WTC11 (cell line): ENCODE measurements around the gene CHN1. TPM values are rescaled to one million over a fixed set of nuclear protein-coding genes. Genes with fewer than 3 reads are reported as not detected.

ENCODE experiments used
- ELF4 ChIP-seq: sonication (generic); formaldehyde crosslinking; IDR thresholded peaks from 2 replicates; pipeline ENCODE4 v1.8.1; 2022; ENCODE audit warnings: low read depth, mild to moderate bottlenecking, moderate library complexity, missing genetic modification reagents
- EMX1 ChIP-seq: fragments of 250-450 bp; sonication (Bioruptor Pico); IDR thresholded peaks from 2 replicates; pipeline ENCODE4 v1.8.0; 2021; ENCODE audit warnings: mild to moderate bottlenecking
- FOXP1 ChIP-seq: sonication (generic); formaldehyde crosslinking; IDR thresholded peaks from 2 replicates; pipeline ENCODE4 v1.8.0; 2022; ENCODE audit warnings: missing genetic modification reagents, mild to moderate bottlenecking, moderate library complexity, borderline replicate concordance
- GABPB1 ChIP-seq: sonication (generic); formaldehyde crosslinking; IDR thresholded peaks from 2 replicates; pipeline ENCODE4 v1.8.1; 2023; ENCODE audit warnings: mild to moderate bottlenecking, missing genetic modification reagents
- GRHL2 ChIP-seq: fragments of 250-450 bp; sonication (Bioruptor Pico); IDR thresholded peaks from 2 replicates; pipeline ENCODE4 v1.8.0; 2022; ENCODE audit warnings: mild to moderate bottlenecking, moderate library complexity; ENCODE audit not compliant: insufficient replicate concordance, severe bottlenecking
- GTF2I ChIP-seq: fragments of 250-450 bp; sonication (Bioruptor Pico); conservative IDR thresholded peaks from 2 replicates; pipeline ENCODE4 v1.4.0; 2021; ENCODE audit warnings: mild to moderate bottlenecking
- MXD4 ChIP-seq: fragments of 250-450 bp; sonication (Bioruptor Pico); IDR thresholded peaks from 2 replicates; pipeline ENCODE4 v1.8.0; 2021; ENCODE audit warnings: mild to moderate bottlenecking, moderate library complexity, borderline replicate concordance
- NFE2L1 ChIP-seq: sonication (generic); formaldehyde crosslinking; IDR thresholded peaks from 2 replicates; pipeline ENCODE4 v1.8.1; 2023; ENCODE audit warnings: missing genetic modification reagents
- NFYB ChIP-seq: sonication (generic); formaldehyde crosslinking; conservative IDR thresholded peaks from 2 replicates; pipeline ENCODE4 v1.8.0; 2022; ENCODE audit warnings: low read depth, missing genetic modification reagents
- ZNF121 ChIP-seq: sonication (generic); formaldehyde crosslinking; IDR thresholded peaks from 2 replicates; pipeline ENCODE4 v1.8.0; 2023; ENCODE audit warnings: missing genetic modification reagents
- total RNA-seq: library from RNA; stranded (reverse); gene quantifications from 3 replicates; pipeline ENCODE4 v1.2.3, GENCODE V29; 2021
- TF ChIP-seq, protein P1 (sequence below): sonication (generic); formaldehyde crosslinking; IDR thresholded peaks from 2 replicates; pipeline ENCODE4 v1.8.1; 2023; ENCODE audit warnings: mild to moderate bottlenecking, missing genetic modification reagents, borderline replicate concordance
- TF ChIP-seq, protein P2 (sequence below): sonication (generic); formaldehyde crosslinking; IDR thresholded peaks from 2 replicates; pipeline ENCODE4 v1.8.1; 2023; ENCODE audit warnings: mild to moderate bottlenecking, missing genetic modification reagents
- TF ChIP-seq, protein P3 (sequence below): fragments of 250-450 bp; sonication (Bioruptor Pico); conservative IDR thresholded peaks from 2 replicates; pipeline ENCODE4 v1.9.0; 2021; ENCODE audit warnings: mild to moderate bottlenecking
- TF ChIP-seq, protein P4 (sequence below): fragments of 250-450 bp; sonication (Bioruptor Pico); IDR thresholded peaks from 2 replicates; pipeline ENCODE4 v1.9.0; 2021; ENCODE audit warnings: mild to moderate bottlenecking, borderline replicate concordance
- TF ChIP-seq, protein P5 (sequence below): sonication (generic); formaldehyde crosslinking; IDR thresholded peaks from 2 replicates; pipeline ENCODE4 v1.8.1; 2022; ENCODE audit warnings: missing genetic modification reagents, borderline replicate concordance
- TF ChIP-seq, protein P6 (sequence below): sonication (generic); formaldehyde crosslinking; IDR thresholded peaks from 2 replicates; pipeline ENCODE4 v1.8.1; 2023; ENCODE audit warnings: mild to moderate bottlenecking, missing genetic modification reagents
- TF ChIP-seq, protein P7 (sequence below): sonication (generic); formaldehyde crosslinking; IDR thresholded peaks from 2 replicates; pipeline ENCODE4 v1.8.0; 2023; ENCODE audit warnings: missing genetic modification reagents, mild to moderate bottlenecking, borderline replicate concordance

The CHN1 gene
- total RNA-seq, 1 experiment from 2014 or later, result 30.0 TPM

DNA sequence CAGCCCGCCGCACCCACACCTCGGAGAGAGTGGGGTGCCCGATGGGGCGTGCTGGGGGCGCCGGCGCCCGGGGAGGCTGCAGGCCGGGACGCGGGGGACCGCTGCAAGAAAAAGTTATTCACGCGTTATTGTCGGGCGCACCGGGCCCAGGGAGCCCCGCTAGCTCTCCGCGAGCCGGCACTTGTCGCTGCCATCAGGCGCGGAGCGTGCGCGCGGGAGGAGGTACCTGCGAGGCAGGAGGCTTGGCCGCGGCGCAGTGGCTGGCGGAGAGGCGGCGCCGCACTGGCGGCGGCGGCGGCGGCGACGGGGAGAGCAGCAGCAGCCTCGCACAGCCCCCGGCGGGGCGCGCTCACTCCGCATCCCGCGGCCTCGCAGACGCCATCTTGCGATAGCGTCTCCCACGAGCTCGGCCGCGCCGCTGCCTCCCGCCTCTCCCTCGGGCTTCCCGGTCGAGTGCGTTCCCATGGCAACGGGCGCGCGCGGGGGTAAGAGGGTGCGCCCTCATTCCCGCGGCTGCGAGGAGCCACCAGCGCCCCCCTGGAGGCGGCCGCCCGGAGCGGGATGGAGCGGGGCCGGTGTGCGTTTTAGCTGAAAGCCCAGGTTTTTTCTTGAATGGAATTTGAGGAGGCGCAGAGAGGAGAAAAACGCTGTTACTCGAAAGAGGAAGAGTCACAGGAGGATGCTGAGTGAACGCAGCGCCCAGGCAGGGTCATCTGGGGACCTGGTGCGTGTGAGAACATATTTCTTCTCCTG is at the start of gene CHN1 (continued):
- TF ChIP-seq, protein P1, sequence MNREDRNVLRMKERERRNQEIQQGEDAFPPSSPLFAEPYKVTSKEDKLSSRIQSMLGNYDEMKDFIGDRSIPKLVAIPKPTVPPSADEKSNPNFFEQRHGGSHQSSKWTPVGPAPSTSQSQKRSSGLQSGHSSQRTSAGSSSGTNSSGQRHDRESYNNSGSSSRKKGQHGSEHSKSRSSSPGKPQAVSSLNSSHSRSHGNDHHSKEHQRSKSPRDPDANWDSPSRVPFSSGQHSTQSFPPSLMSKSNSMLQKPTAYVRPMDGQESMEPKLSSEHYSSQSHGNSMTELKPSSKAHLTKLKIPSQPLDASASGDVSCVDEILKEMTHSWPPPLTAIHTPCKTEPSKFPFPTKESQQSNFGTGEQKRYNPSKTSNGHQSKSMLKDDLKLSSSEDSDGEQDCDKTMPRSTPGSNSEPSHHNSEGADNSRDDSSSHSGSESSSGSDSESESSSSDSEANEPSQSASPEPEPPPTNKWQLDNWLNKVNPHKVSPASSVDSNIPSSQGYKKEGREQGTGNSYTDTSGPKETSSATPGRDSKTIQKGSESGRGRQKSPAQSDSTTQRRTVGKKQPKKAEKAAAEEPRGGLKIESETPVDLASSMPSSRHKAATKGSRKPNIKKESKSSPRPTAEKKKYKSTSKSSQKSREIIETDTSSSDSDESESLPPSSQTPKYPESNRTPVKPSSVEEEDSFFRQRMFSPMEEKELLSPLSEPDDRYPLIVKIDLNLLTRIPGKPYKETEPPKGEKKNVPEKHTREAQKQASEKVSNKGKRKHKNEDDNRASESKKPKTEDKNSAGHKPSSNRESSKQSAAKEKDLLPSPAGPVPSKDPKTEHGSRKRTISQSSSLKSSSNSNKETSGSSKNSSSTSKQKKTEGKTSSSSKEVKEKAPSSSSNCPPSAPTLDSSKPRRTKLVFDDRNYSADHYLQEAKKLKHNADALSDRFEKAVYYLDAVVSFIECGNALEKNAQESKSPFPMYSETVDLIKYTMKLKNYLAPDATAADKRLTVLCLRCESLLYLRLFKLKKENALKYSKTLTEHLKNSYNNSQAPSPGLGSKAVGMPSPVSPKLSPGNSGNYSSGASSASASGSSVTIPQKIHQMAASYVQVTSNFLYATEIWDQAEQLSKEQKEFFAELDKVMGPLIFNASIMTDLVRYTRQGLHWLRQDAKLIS (CRISPR knock-in tag), result no peak
- TF ChIP-seq NFE2L1 (no peak), MXD4 (no peak), GTF2I (no peak), GRHL2 (CRISPR knock-in tag) (no peak), ELF4 (peak; percentile 42; the same call in 1 of the 2 replicates), GABPB1 (CRISPR knock-in tag) (no peak; the same call in 1 of the 2 replicates), ZNF121 (CRISPR knock-in tag) (peak; percentile 42; the same call in 1 of the 2 replicates), NFYB (CRISPR knock-in tag) (no peak), EMX1 (CRISPR knock-in tag) (no peak), FOXP1 (CRISPR knock-in tag) (peak; percentile 90)
- TF ChIP-seq, protein P2, sequence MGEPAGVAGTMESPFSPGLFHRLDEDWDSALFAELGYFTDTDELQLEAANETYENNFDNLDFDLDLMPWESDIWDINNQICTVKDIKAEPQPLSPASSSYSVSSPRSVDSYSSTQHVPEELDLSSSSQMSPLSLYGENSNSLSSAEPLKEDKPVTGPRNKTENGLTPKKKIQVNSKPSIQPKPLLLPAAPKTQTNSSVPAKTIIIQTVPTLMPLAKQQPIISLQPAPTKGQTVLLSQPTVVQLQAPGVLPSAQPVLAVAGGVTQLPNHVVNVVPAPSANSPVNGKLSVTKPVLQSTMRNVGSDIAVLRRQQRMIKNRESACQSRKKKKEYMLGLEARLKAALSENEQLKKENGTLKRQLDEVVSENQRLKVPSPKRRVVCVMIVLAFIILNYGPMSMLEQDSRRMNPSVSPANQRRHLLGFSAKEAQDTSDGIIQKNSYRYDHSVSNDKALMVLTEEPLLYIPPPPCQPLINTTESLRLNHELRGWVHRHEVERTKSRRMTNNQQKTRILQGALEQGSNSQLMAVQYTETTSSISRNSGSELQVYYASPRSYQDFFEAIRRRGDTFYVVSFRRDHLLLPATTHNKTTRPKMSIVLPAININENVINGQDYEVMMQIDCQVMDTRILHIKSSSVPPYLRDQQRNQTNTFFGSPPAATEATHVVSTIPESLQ (CRISPR knock-in tag), result no peak
- TF ChIP-seq, protein P3, sequence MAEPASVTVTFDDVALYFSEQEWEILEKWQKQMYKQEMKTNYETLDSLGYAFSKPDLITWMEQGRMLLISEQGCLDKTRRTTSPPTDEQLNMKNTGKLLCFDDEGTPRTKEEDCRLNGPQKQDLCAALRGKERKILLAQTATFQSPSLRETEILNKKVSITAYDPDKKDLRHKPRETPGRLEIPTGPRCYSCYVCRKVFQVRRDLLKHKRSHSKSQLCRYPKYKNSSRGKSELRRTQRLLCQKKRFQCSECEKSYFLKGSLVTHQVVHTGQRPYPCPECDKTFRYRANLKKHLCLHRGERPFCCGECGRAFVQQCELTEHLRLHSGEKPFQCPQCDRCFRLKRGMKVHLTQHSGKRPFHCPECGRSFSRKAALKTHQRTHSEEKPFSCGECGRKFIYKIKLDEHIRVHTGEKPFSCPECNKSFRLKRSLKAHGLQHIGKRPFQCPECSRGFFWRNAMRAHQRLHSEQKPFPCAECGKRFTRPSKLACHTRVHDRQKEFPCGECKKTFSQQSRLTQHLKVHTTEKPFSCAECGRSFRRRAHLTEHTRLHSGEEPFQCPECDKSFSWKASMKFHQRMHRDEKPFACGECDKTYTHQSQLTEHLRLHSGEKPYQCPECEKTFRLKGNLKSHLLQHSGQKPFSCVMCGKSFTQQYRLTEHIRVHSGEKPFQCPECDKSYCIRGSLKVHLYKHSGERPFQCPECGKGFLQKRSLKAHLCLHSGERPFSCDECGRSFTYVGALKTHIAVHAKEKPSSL (CRISPR knock-in tag), result no peak
- TF ChIP-seq, protein P4, sequence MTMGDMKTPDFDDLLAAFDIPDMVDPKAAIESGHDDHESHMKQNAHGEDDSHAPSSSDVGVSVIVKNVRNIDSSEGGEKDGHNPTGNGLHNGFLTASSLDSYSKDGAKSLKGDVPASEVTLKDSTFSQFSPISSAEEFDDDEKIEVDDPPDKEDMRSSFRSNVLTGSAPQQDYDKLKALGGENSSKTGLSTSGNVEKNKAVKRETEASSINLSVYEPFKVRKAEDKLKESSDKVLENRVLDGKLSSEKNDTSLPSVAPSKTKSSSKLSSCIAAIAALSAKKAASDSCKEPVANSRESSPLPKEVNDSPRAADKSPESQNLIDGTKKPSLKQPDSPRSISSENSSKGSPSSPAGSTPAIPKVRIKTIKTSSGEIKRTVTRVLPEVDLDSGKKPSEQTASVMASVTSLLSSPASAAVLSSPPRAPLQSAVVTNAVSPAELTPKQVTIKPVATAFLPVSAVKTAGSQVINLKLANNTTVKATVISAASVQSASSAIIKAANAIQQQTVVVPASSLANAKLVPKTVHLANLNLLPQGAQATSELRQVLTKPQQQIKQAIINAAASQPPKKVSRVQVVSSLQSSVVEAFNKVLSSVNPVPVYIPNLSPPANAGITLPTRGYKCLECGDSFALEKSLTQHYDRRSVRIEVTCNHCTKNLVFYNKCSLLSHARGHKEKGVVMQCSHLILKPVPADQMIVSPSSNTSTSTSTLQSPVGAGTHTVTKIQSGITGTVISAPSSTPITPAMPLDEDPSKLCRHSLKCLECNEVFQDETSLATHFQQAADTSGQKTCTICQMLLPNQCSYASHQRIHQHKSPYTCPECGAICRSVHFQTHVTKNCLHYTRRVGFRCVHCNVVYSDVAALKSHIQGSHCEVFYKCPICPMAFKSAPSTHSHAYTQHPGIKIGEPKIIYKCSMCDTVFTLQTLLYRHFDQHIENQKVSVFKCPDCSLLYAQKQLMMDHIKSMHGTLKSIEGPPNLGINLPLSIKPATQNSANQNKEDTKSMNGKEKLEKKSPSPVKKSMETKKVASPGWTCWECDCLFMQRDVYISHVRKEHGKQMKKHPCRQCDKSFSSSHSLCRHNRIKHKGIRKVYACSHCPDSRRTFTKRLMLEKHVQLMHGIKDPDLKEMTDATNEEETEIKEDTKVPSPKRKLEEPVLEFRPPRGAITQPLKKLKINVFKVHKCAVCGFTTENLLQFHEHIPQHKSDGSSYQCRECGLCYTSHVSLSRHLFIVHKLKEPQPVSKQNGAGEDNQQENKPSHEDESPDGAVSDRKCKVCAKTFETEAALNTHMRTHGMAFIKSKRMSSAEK (CRISPR knock-in tag), result no peak
- TF ChIP-seq, protein P5, sequence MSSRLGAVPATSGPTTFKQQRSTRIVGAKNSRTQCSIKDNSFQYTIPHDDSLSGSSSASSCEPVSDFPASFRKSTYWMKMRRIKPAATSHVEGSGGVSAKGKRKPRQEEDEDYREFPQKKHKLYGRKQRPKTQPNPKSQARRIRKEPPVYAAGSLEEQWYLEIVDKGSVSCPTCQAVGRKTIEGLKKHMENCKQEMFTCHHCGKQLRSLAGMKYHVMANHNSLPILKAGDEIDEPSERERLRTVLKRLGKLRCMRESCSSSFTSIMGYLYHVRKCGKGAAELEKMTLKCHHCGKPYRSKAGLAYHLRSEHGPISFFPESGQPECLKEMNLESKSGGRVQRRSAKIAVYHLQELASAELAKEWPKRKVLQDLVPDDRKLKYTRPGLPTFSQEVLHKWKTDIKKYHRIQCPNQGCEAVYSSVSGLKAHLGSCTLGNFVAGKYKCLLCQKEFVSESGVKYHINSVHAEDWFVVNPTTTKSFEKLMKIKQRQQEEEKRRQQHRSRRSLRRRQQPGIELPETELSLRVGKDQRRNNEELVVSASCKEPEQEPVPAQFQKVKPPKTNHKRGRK (CRISPR knock-in tag), result no peak
- TF ChIP-seq, protein P6, sequence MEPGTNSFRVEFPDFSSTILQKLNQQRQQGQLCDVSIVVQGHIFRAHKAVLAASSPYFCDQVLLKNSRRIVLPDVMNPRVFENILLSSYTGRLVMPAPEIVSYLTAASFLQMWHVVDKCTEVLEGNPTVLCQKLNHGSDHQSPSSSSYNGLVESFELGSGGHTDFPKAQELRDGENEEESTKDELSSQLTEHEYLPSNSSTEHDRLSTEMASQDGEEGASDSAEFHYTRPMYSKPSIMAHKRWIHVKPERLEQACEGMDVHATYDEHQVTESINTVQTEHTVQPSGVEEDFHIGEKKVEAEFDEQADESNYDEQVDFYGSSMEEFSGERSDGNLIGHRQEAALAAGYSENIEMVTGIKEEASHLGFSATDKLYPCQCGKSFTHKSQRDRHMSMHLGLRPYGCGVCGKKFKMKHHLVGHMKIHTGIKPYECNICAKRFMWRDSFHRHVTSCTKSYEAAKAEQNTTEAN, result peak; percentile 42
- TF ChIP-seq, protein P7, sequence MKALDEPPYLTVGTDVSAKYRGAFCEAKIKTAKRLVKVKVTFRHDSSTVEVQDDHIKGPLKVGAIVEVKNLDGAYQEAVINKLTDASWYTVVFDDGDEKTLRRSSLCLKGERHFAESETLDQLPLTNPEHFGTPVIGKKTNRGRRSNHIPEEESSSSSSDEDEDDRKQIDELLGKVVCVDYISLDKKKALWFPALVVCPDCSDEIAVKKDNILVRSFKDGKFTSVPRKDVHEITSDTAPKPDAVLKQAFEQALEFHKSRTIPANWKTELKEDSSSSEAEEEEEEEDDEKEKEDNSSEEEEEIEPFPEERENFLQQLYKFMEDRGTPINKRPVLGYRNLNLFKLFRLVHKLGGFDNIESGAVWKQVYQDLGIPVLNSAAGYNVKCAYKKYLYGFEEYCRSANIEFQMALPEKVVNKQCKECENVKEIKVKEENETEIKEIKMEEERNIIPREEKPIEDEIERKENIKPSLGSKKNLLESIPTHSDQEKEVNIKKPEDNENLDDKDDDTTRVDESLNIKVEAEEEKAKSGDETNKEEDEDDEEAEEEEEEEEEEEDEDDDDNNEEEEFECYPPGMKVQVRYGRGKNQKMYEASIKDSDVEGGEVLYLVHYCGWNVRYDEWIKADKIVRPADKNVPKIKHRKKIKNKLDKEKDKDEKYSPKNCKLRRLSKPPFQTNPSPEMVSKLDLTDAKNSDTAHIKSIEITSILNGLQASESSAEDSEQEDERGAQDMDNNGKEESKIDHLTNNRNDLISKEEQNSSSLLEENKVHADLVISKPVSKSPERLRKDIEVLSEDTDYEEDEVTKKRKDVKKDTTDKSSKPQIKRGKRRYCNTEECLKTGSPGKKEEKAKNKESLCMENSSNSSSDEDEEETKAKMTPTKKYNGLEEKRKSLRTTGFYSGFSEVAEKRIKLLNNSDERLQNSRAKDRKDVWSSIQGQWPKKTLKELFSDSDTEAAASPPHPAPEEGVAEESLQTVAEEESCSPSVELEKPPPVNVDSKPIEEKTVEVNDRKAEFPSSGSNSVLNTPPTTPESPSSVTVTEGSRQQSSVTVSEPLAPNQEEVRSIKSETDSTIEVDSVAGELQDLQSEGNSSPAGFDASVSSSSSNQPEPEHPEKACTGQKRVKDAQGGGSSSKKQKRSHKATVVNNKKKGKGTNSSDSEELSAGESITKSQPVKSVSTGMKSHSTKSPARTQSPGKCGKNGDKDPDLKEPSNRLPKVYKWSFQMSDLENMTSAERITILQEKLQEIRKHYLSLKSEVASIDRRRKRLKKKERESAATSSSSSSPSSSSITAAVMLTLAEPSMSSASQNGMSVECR (CRISPR knock-in tag), result peak; percentile 73; the same call in 1 of the 2 replicates
